ENCODE measurements around the gene MIOS. TPM values are rescaled to one million over a fixed set of nuclear protein-coding genes. Genes with fewer than 3 reads are reported as not detected.

Gene MIOS
- total RNA-seq, 2 donors from 2014 or later, result 23.6 to 32.6 TPM

DNA sequence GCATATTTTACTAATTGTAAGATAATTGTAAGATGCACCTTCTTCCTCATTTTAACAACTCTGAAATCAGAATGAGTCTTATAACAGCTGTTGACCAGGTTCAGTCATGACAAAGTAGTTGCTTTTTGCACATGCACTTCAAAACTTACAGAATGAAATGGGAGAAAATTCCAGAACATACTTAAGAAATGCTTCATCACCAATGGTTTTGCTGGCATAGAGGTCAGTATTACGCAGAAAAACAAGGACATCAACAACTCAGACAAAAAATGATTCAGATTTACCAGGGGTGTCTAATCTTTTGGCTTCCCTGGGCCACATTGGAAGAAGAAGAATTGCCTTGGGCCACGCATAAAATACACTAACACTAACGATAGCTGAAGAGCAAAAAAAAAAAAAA is 44.3 kb upstream of the MIOS start:
- Histone ChIP-seq H3K27ac (no peak overlapping the region), H3K27me3 (replicated peaks; ENCODE audit: insufficient read depth) (no peaks in the 10 kb centered on the region), H3K36me3 (no peaks in the 10 kb centered on the region), H3K4me3 (no peak overlapping the region), H3K9me3 (no peaks in the 10 kb centered on the region), H3K4me1 (ENCODE audit: control insufficient read depth in 1 of 2, low read depth in 2 of 2) (no peaks in the 10 kb centered on the region)
- ATAC-seq (ENCODE audit: insufficient number of reproducible peaks, low FRiP score, low read depth) (no peak), DNase-seq (ENCODE audit: low spot score) (no peak)
- no peak for TF ChIP-seq CTCF (IDR thresholded peaks at IDR 0.05)

GRCh38 chr7:7524121-7524520 is 42.6 kb upstream of the MIOS start:
- ATAC-seq (ENCODE audit: insufficient number of reproducible peaks, low FRiP score, low read depth), result no peak
- no peak overlapping the region for H3K27ac ChIP-seq

GRCh38 chr7:7526006-7526405 is 40.7 kb upstream of the MIOS start:
- Histone ChIP-seq H3K9me3 (no peaks in the 10 kb centered on the region), H3K36me3 (no peaks in the 10 kb centered on the region), H3K4me1 (ENCODE audit: control insufficient read depth in 1 of 2, low read depth in 2 of 2) (no peaks in the 10 kb centered on the region), H3K27me3 (replicated peaks; ENCODE audit: insufficient read depth) (no peaks in the 10 kb centered on the region), H3K4me3 (no peak overlapping the region), H3K27ac (no peak overlapping the region)
- no peak for TF ChIP-seq CTCF (IDR thresholded peaks at IDR 0.05)
- no peak for ATAC-seq (ENCODE audit: insufficient number of reproducible peaks, low FRiP score, low read depth)
- DNase-seq (ENCODE audit: low spot score), result no peak

More at GRCh38 chr7:7524121-7524520, 42.6 kb upstream of the MIOS start:
- Histone ChIP-seq H3K9me3 (no peaks in the 10 kb centered on the region), H3K4me1 (ENCODE audit: control insufficient read depth in 1 of 2, low read depth in 2 of 2) (no peaks in the 10 kb centered on the region), H3K4me3 (no peak overlapping the region), H3K36me3 (no peaks in the 10 kb centered on the region), H3K27me3 (replicated peaks; ENCODE audit: insufficient read depth) (no peaks in the 10 kb centered on the region)
- DNase-seq (ENCODE audit: low spot score), result no peak
- no peak for TF ChIP-seq CTCF (IDR thresholded peaks at IDR 0.05)

GRCh38 chr7:7527047-7527446 is 39.6 kb upstream of the MIOS start:
- no peaks in the 10 kb centered on the region for H3K27me3 ChIP-seq (replicated peaks; ENCODE audit: insufficient read depth)
- DNase-seq (ENCODE audit: low spot score) (no peak), ATAC-seq (ENCODE audit: insufficient number of reproducible peaks, low FRiP score, low read depth) (no peak)
- H3K27ac ChIP-seq, result no peak overlapping the region
- no peaks in the 10 kb centered on the region for H3K4me1 ChIP-seq (ENCODE audit: control insufficient read depth in 1 of 2, low read depth in 2 of 2)
- no peak for TF ChIP-seq CTCF (IDR thresholded peaks at IDR 0.05)
- no peaks in the 10 kb centered on the region for H3K36me3 ChIP-seq
- no peak overlapping the region for H3K4me3 ChIP-seq
- no peaks in the 10 kb centered on the region for H3K9me3 ChIP-seq

DNA sequence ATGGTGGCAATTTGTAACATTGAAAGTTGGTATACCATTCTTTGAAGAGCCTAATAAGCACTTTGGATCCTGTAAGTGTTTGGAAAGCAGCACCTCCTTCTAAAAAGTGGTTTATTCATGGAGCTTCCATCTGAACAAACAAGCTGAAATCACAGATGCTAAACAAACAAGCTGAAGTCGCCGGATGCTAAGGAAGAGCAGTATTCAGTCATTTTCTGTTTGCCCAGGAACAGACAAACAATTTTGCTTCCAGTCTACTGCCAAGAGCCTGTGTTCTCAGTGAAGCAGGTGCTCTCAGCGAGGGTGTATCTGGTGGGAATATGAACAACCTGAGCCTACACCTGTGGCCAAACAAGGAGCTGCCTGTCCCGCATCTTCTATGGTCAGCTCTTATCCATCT is 37.4 kb upstream of the MIOS start:
- ATAC-seq (ENCODE audit: insufficient number of reproducible peaks, low FRiP score, low read depth) (no peak), DNase-seq (ENCODE audit: low spot score) (no peak)
- H3K27me3 ChIP-seq (replicated peaks; ENCODE audit: insufficient read depth), result no peaks in the 10 kb centered on the region
- no peaks in the 10 kb centered on the region for H3K36me3 ChIP-seq
- H3K27ac ChIP-seq, result no peak overlapping the region
- H3K9me3 ChIP-seq, result no peaks in the 10 kb centered on the region
- no peak overlapping the region for H3K4me3 ChIP-seq
- TF ChIP-seq CTCF (IDR thresholded peaks at IDR 0.05), result no peak
- no peaks in the 10 kb centered on the region for H3K4me1 ChIP-seq (ENCODE audit: control insufficient read depth in 1 of 2, low read depth in 2 of 2)

Data from thoracic aorta (tissue), 2 donors.